GM12874 (cell line): ENCODE data around the gene NTM.

Experiments
- CTCF ChIP-seq: IDR thresholded peaks from 2 replicates; pipeline ENCODE4 v1.5.1; 2011; ENCODE audit warnings: low read depth, mild to moderate bottlenecking, control low read depth, low read length, moderate library complexity; ENCODE audit not compliant: insufficient read depth

NTM gene

GRCh38 chr11:131763193-131763890 is 392.9 kb downstream of the NTM start:
- no peak for TF ChIP-seq CTCF

- no peak for TF ChIP-seq CTCF
Measured at GRCh38 chr11:131764126-131764525, 393.7 kb downstream of the NTM start.

GRCh38 chr11:131764649-131765048 is 394.2 kb downstream of the NTM start:
- TF ChIP-seq CTCF, result no peak

- TF ChIP-seq CTCF, result no peak
Measured at GRCh38 chr11:131766637-131767036, 396.2 kb downstream of the NTM start.

GRCh38 chr11:131767421-131767820 is 397.0 kb downstream of the NTM start:
- no peak for TF ChIP-seq CTCF

- TF ChIP-seq CTCF, result no peak
Measured at GRCh38 chr11:131770801-131771200, 400.4 kb downstream of the NTM start.

- no peak for TF ChIP-seq CTCF
Measured at GRCh38 chr11:131771471-131771870, 401.1 kb downstream of the NTM start.
